Measurements from ENCODE around the gene CFAP77.
A peak's percentile ranks its signal among the peaks of the same experiment; 100 is the strongest.

Gene CFAP77

GRCh38 chr9:132520612-132521011, 110.6 kb downstream of the CFAP77 start:
- no peak for DNase-seq

GRCh38 chr9:132525308-132526023, 115.5 kb downstream of the CFAP77 start:
- DNase-seq = no peak

GRCh38 chr9:132531195-132531594, 121.2 kb downstream of the CFAP77 start:
- DNase-seq = peak; percentile 51

DNA sequence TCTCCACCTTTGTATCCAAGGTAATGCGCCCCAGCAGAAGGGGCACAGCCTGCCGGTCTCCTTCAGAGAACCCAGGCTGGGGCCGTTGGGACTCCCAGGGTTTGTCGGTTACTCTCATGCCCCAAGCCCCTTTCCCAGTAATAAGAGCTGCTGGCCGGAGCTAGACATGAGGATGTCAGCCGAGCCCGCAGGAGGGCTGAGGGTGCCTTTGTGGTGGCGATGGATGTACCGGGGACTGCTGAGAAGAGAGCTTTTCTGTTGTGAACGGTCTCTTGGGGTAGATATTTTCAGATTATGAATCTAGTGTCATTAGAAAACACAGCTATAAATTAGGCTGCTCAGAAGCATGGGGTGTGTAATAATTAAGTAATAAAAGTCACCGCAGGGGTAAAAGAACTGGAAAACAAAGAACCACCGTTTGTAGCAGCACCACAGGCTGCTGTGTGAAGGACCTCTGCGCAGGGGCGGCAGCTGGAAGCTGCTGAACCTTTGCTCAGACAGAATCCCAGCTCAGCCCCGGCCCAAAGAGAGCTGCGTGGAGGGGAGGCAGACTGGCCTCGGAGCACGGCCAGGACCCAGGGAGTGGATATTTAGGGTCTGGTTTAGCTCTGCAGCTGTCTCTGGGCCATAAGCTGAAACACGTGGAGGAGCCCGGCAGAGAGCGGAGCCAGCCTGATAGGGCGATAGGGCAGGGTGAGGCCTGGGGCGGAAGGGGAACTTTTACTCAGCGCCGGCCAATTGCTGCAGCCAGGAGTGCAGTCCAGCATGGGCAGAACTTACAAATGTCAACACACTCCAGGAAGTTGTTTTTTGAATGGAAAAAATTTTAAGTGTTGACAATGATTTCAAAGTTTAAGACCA, 121.9 kb downstream of the CFAP77 start:
- peak; percentile 30 for DNase-seq

- no peak for DNase-seq
Observed at GRCh38 chr9:132534832-132535231, 124.8 kb downstream of the CFAP77 start.

DNA sequence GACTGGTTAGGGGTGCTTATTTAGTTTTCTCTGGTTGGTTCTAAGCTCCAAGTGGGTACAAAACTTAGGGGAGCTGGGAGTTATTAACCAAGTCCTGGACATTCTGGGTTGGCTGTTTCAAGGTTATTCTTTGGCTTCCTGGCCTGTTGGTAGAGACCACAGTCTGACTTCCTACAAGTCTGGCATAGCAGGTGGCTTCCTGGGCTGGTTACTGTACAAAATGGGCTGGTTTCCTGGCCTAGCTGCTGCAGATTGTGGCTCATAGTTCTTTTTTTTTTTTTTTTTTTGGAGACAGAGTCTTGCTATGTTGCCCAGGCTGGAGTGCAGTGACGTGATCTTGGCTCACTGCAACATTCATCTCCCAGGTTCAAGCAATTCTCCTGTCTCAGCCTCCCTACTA, 126.1 kb downstream of the CFAP77 start:
- no peak for DNase-seq

GRCh38 chr9:132537352-132537751, 127.3 kb downstream of the CFAP77 start:
- no peak for DNase-seq

- no peak for DNase-seq
Observed at GRCh38 chr9:132538071-132538470, 128.1 kb downstream of the CFAP77 start.

DNA sequence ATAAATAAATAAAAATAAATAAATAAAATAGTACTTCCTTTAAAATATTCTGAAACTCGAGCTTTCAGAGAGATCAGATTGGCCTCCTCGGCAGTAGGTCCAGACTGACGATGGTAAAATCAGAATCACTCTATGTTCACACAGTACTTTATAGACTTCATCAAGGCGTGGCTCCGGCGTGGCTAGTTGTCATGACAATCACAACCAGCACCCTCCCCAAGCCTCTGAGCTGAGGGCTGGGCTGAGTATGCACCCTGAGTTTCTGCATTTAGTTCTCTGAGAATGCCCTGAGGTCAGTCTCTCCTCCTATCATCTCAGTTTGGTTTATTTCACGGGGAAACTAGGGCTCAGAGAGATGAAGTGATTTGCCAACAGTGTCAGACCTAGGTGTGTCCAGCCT, 129.1 kb downstream of the CFAP77 start:
- DNase-seq = no peak

DNA sequence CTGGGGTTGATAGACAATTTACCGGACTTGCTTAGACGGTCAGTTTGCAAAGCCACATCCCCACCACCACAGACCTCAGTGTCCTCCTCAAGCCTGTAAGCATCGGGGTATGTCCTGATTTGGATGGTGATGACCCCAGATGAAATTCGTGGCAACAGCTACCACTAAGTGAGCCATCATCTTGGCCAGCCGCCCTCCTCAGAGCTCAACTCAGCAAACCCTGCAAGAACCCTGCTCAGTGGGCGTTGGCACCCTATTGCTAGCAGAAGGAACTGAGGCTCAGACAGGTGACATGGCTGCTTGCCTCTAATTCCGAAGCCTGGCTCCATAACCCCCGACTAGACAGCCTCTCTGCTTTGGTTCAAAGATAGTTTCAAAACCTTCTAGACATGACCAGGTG, 131.0 kb downstream of the CFAP77 start:
- no peak for DNase-seq

DNA sequence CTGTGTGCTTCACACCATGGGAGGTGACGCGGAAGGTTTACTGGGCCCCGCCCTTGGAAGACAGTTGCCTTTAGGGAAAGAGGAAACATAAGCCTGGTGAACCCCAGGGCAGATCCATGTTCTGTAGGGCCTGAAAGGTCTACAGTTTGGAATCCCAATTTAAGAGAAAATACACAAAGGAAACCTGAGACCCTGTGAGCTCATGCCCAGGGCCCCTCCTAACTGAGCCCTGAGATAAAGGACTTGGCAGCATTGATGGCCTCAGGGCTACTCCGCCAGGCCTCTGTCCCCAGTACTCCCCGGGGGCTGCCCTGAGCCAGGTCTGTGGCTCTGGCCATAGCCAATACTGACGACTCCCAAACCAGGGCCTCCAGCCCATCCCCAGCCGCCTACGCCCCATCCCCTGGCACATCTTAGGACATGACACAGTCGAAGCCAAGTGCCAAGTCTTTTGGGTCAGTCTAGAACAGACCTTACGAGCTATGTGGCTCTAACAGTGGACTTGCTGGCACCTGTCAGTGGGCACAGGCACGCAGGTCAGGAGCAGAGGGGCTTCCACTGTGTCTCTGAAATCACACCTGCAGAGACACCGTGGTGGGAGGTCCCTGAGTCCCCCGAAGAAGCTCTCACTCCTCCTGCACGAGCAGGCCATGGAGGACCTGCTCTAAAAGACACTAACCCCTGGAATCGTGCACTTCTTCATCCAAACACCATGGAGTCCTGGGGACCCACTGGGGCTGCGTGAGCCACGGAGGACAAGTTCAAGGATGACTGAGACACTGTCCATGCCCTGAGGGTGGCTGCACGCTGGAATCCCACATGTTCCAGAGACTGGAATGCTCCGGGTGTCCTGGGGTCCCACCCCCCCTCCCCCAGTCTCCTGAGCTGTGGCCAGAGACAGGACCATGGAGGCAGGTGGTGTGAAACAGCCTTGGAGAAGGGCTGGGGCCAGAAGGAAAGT, 132.1 kb downstream of the CFAP77 start:
- DNase-seq = no peak

- DNase-seq = no peak
Observed at GRCh38 chr9:132543251-132543650, 133.2 kb downstream of the CFAP77 start.

DNA sequence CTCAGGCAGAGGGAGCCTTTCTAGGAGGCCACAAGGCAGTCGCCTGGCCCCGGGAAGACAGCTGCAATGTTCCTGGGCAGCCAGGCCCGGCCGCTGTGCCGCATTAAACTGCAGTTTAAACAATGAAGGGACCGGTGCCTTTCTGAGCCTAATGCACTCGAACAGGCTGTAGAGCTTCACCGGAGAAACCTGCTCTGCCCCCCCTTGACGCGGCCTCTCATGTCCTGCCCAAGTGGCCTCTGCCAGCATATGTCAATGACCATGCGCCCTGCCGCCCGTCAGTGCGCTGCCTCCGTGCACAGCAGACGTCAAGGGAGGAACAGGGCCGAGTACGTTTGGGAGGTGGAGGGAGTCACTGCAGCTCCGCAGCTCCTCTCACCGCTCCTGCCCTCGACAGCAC, 133.9 kb downstream of the CFAP77 start:
- DNase-seq = no peak

- no peak for DNase-seq
Observed at GRCh38 chr9:132545578-132545977, 135.6 kb downstream of the CFAP77 start.

DNA sequence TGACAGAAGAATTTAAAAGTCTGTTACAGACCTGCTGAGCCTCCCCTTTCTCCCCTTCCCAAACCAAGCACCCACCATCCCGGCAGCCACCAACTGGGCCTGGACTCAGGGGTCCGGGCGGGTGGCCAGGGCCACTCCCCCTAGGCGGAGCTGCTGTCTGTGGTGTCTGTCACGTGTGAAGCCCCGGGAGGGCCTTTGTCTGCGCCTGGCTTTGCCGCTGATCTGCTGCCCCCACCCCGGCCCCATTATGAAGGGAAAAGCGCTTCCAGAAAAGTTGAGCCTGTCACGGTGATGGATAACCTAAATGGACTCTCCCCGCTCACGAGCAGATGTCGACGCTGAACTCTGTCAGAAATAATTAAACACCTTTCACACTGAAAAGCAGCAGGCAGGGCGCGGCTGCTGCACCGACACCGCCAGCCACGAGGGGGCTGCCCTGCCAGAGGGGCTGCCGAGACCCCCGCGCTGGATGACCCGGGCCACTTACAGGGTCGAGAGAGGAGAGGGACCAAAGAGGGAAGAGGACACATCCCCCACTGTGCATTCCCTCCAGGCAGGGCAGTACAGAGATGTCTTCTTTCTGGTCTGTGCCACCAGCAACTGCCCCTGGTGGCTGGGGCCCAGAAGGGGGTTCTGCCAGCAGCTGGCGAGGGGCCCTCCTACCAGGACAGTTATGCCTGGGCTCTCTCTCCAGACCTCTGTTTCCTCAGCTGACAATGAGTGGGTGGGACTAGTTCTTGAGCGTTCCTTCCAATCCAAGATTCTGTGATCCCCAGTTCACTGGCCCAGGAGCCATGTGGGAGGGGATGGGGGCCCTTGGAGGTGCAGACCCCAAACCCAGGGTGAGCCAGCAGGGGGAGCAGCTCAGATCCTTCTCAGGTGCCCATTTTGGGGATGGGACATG, 136.4 kb downstream of the CFAP77 start:
- DNase-seq = peak; percentile 67

DNA sequence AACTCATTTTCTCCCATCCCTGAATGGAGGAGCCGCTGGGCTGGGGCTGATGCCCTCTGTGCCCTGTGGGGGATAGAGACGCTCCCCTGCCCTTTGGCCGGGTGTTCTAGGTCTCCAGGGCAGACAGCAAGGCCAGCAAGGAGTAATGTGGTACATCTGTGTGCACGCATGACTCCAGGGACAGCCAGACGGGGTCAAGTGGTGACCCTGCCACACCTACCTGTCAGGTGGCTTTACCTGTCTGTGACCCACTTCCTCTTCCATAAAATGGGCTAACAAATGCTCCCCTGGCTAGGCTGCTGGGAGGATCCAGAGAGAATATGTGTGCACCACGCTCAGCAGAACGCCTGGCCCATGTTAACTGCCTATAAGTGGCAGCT, 137.0 kb downstream of the CFAP77 start:
- DNase-seq = no peak

- DNase-seq = no peak
Observed at GRCh38 chr9:132547436-132547835, 137.4 kb downstream of the CFAP77 start.

- no peak for DNase-seq
Observed at GRCh38 chr9:132547976-132548730, 138.1 kb downstream of the CFAP77 start.

DNA sequence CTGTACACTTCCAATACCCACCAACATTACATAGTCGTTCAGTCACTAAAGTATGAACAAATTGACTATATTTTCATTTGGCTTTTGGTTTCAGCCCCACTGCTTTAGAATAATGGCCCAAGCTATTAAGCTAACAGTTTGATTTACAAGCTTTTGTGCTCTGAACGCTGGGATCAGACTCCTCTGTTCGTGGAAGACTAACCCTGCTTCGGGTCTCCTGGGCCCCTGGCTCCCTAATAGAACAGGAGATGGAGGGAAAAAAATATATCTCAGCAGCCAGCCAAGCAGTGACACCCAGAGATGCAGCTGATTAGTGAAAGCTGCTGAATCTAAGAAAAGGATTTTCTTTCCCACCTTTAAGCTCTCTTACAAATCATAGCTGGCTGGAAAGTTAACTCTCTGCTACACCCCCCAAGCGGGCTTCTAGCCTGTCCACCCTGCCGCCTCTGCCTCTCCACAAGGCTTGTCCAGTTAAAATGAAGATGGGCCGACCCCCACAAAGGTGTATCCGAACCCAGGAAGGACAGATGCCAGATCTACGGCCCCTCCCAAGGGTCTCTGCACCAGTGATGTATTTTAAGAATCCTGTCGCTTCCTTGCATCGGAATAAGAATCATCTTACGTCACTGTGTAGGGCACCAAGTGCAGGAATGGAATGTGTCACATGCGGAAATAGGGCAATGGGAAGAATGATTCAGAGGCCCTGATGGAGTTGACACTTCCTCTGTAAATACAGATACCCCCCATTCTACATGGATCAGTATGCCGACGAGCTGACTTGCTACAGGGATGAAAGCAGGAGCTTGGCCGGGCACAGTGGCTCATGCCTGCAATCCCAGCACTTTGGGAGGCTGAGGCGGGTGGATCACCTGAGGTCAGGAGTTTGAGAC, 139.0 kb downstream of the CFAP77 start:
- no peak for DNase-seq

DNA sequence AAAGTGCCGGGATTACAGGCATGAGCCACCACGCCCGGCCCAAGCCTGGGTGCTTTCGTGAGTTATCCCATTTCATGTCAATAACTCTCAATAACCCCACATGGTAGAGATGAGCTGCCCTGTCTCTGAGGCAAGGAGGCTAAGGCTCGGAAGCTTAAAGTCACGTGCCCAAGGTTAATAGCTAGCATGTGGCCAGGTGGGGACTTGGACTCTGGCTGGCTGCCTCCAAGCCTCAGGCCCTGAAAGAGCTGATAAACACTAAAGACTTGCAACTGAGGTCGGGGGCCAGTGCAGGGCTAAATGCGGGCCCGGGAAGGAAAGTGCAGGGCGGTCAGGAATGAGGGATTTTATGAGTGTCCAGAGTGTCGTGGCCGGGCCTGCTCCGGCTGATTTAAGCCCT, 141.5 kb downstream of the CFAP77 start:
- no peak for DNase-seq

All from NCI-H2081 treated with DMSO at 0.1 percent for 48 hours (cell line).